Astrocyte (in vitro differentiated cells and primary cell): ENCODE results near the gene CKAP5. TPM values are rescaled to one million over a fixed set of nuclear protein-coding genes. Genes with fewer than 3 reads are reported as not detected.

Source experiments
- DNase-seq: peaks from one replicate; pipeline ENCODE4 v3.0.0-alpha.2; 2010; ENCODE audit warnings: low read depth
- FAIRE-seq: peaks from 2 replicates; lab custom pipeline; 2011; peaks lifted over from hg19 to GRCh38; lab: Jason Lieb, UNC
- H2AFZ ChIP-seq: 2 replicates; pipeline ENCODE4 v1.6.0; 2012; ENCODE audit warnings: low read depth, low read length, inconsistent platforms
- H3K27ac ChIP-seq: 2 replicates; pipeline ENCODE4 v1.5.1; 2011; ENCODE audit warnings: low read depth, low read length, inconsistent platforms
- H3K27me3 ChIP-seq: 2 replicates; pipeline ENCODE4 v1.6.0; 2011; ENCODE audit warnings: low read length, inconsistent platforms; ENCODE audit not compliant: insufficient read depth
- H3K36me3 ChIP-seq: 2 replicates; pipeline ENCODE4 v1.5.1; 2011; ENCODE audit warnings: low read length, inconsistent platforms; ENCODE audit not compliant: insufficient read depth
- H3K4me1 ChIP-seq: 2 replicates; pipeline ENCODE4 v1.5.1; 2011; ENCODE audit warnings: low read length, inconsistent platforms; ENCODE audit not compliant: insufficient read depth
- H3K4me2 ChIP-seq: 2 replicates; pipeline ENCODE4 v1.6.0; 2012; ENCODE audit warnings: low read length, inconsistent platforms
- H3K4me3 ChIP-seq: 2 replicates; pipeline ENCODE4 v1.5.1; 2011; ENCODE audit warnings: low read depth, mild to moderate bottlenecking, low read length, inconsistent platforms; ENCODE audit not compliant: insufficient read depth
- H3K79me2 ChIP-seq: 2 replicates; pipeline ENCODE4 v1.6.0; 2012; ENCODE audit warnings: mild to moderate bottlenecking, low read length, inconsistent platforms; ENCODE audit not compliant: insufficient read depth
- H3K9ac ChIP-seq: 2 replicates; pipeline ENCODE4 v1.6.0; 2012; ENCODE audit warnings: mild to moderate bottlenecking, low read length, inconsistent platforms
- H3K9me3 ChIP-seq: 2 replicates; pipeline ENCODE4 v1.5.1; 2012; ENCODE audit warnings: low read depth, mild to moderate bottlenecking, low read length, inconsistent platforms; ENCODE audit not compliant: insufficient read depth
- H4K20me1 ChIP-seq: 2 replicates; pipeline ENCODE4 v1.6.0; 2012; ENCODE audit warnings: low read length, inconsistent platforms; ENCODE audit not compliant: insufficient read depth
- H3K27ac Mint-ChIP-seq: one replicate; pipeline ENCODE4 v1.8.0; 2021; ENCODE audit warnings: mild to moderate bottlenecking, mixed read lengths; ENCODE audit not compliant: unreplicated experiment
- H3K27me3 Mint-ChIP-seq: one replicate; pipeline ENCODE4 v1.8.0; 2021; ENCODE audit warnings: low read depth, mixed read lengths; ENCODE audit not compliant: unreplicated experiment
- H3K36me3 Mint-ChIP-seq: one replicate; pipeline ENCODE4 v1.8.0; 2021; ENCODE audit warnings: low read depth, mixed read lengths; ENCODE audit not compliant: unreplicated experiment
- H3K4me1 Mint-ChIP-seq: one replicate; pipeline ENCODE4 v1.8.0; 2021; ENCODE audit warnings: low read depth, mixed read lengths; ENCODE audit not compliant: unreplicated experiment
- H3K4me3 Mint-ChIP-seq: one replicate; pipeline ENCODE4 v1.8.0; 2021; ENCODE audit warnings: mild to moderate bottlenecking, moderate library complexity, mixed read lengths; ENCODE audit not compliant: unreplicated experiment
- H3K9me3 Mint-ChIP-seq: one replicate; pipeline ENCODE4 v1.8.0; 2021; ENCODE audit warnings: mild to moderate bottlenecking, mixed read lengths; ENCODE audit not compliant: unreplicated experiment
- EZH2 ChIP-seq: IDR thresholded peaks from 2 replicates; pipeline ENCODE4 v1.6.1; 2012; ENCODE audit warnings: mild to moderate bottlenecking, low read length, inconsistent platforms; ENCODE audit not compliant: insufficient read depth
- total RNA-seq: library from RNA; stranded (reverse); gene quantifications from 2 replicates; pipeline ENCODE4 v1.2.1, GENCODE V29; 2021
- TF ChIP-seq, protein P1 (sequence below): IDR thresholded peaks from 2 replicates; pipeline ENCODE4 v1.5.1; 2011; ENCODE audit warnings: low read depth, mild to moderate bottlenecking, inconsistent platforms, low read length, moderate library complexity; ENCODE audit not compliant: insufficient read depth

Gene CKAP5
- total RNA-seq, 1 donor from 2014 or later = 99.9 TPM

DNA sequence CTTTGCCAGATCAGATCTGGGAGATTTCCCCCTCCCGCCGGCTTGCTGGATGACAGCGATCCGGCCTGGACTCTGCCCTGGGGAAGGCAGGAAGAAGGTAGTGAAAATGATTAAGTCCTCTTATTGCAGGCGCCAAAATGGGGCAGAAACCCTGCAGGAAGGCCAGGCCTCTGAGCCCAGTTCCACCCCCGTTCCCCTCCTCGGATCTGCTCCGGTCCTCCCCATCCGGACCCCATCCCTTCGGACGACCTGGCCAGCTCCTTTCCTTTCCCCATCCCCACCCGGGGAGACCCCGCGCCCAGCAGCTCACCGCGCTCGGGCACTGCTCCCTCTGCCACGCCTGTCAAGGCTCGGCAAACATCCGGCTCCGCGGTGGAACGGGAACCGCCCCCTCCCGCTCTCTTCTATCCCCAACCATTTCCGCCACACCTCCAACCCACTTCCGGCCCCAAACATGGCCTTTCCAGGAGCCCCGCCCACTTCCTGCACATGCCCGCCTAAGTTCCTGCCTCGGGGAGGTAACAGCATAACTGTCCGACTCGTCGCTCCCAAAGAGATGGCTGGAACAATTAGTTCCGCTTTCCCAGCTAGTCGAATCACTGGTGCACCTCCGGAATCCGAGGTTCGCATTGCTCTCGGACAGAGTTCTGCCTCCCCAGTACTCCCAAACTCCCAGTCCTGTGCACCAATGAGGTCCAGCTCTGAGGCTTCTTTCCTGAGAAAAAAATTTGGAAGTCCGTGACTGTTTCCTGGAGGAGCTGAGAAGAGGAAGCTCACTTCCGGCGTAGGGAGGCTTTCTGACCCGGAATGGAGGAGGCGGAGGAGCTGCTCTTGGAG is 145.6 kb downstream of the CKAP5 start, which contains the start of the genes ARHGAP1 and ZNF408:
Gene ARHGAP1, minus strand, starts transcription at position 379 of the 837 bp plus-strand sequence. CDS start 4,512 bp downstream, outside the sequence.
Gene ZNF408, plus strand, starts transcription at position 791 of the 837 bp plus-strand sequence. Its CDS starts 17 bp downstream, at position 808.
- Mint-ChIP-seq H3K4me3 (peak within 1 kb of the TSS; percentile 95), H3K27ac (peak within 1 kb of the TSS; percentile 100), H3K4me1 (peaks cover 44% of the 10 kb centered on the region), H3K27me3 (no peaks in the 10 kb centered on the region), H3K36me3 (peaks cover 10% of the 10 kb centered on the region), H3K9me3 (no peaks in the 10 kb centered on the region)
- Histone ChIP-seq H2AFZ (peak within 1 kb of the TSS; percentile 97), H3K4me2 (peak within 1 kb of the TSS; percentile 93), H3K4me1 (peaks cover 34% of the 10 kb centered on the region), H3K27ac (peak within 1 kb of the TSS; percentile 98), H3K9ac (peak within 1 kb of the TSS; percentile 94), H3K4me3 (peak within 1 kb of the TSS; percentile 97), H3K27me3 (no peaks in the 10 kb centered on the region), H3K79me2 (peaks cover 94% of the 10 kb centered on the region), H3K36me3 (peaks cover 27% of the 10 kb centered on the region), H4K20me1 (peaks cover 37% of the 10 kb centered on the region), H3K9me3 (no peaks in the 10 kb centered on the region)
- TF ChIP-seq, protein P1, sequence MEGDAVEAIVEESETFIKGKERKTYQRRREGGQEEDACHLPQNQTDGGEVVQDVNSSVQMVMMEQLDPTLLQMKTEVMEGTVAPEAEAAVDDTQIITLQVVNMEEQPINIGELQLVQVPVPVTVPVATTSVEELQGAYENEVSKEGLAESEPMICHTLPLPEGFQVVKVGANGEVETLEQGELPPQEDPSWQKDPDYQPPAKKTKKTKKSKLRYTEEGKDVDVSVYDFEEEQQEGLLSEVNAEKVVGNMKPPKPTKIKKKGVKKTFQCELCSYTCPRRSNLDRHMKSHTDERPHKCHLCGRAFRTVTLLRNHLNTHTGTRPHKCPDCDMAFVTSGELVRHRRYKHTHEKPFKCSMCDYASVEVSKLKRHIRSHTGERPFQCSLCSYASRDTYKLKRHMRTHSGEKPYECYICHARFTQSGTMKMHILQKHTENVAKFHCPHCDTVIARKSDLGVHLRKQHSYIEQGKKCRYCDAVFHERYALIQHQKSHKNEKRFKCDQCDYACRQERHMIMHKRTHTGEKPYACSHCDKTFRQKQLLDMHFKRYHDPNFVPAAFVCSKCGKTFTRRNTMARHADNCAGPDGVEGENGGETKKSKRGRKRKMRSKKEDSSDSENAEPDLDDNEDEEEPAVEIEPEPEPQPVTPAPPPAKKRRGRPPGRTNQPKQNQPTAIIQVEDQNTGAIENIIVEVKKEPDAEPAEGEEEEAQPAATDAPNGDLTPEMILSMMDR = no peak
- no peak for TF ChIP-seq EZH2
- peak; percentile 97 for DNase-seq
- FAIRE-seq = peak; percentile 70

DNA sequence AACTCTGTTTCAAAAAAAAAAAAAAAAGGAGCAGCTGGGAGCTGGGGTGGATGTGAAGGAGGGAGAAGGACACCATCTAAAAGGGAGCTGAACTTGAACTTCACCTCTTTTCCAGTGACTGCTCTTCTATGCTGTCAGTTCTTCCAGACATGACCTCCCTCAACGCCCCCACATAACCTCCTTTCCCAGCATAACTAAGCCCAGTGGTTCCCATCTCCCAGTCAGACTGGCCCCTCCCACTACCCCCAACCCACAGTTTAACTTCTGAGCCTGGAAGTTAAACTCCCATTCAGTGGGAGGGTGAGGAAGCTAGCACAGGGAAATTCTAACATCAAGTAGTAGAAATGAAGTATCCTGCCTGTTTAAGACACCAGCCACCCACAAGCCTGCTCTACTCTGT is 147.5 kb downstream of the CKAP5 start:
- Histone ChIP-seq H3K9ac (peak overlapping the region; percentile 19), H2AFZ (no peak overlapping the region), H3K4me1 (peaks cover 34% of the 10 kb centered on the region), H3K4me2 (peak overlapping the region; percentile 93), H3K9me3 (no peaks in the 10 kb centered on the region), H4K20me1 (peaks cover 35% of the 10 kb centered on the region), H3K27me3 (no peaks in the 10 kb centered on the region), H3K36me3 (peaks cover 30% of the 10 kb centered on the region), H3K4me3 (peak overlapping the region; percentile 97), H3K27ac (no peak overlapping the region), H3K79me2 (peaks cover 86% of the 10 kb centered on the region)
- peaks cover 58% of the 10 kb centered on the region for H3K4me1 Mint-ChIP-seq
- peak overlapping the region; percentile 95 for H3K4me3 Mint-ChIP-seq
- FAIRE-seq (no peak), DNase-seq (no peak)
- H3K27ac Mint-ChIP-seq = peak overlapping the region; percentile 100
- no peak for TF ChIP-seq EZH2
- TF ChIP-seq, protein P1 = no peak
- H3K36me3 Mint-ChIP-seq = peaks cover 12% of the 10 kb centered on the region
- H3K27me3 Mint-ChIP-seq = no peaks in the 10 kb centered on the region
- H3K9me3 Mint-ChIP-seq = no peaks in the 10 kb centered on the region
